NCI-H146 treated with DMSO at 0.1 percent for 48 hours (cell line): ENCODE measurements around the gene SAA1.
"Not testable (repeated sequence)": the region's sequence is repeated elsewhere in the genome, so short reads cannot be mapped to it uniquely, and the experiment has no call there.

Experiments
- DNase-seq: peaks from one replicate; lab custom pipeline; 2025; ENCODE audit not compliant: unreplicated experiment; lab: John Stamatoyannopoulos, UW

The SAA1 gene

DNA sequence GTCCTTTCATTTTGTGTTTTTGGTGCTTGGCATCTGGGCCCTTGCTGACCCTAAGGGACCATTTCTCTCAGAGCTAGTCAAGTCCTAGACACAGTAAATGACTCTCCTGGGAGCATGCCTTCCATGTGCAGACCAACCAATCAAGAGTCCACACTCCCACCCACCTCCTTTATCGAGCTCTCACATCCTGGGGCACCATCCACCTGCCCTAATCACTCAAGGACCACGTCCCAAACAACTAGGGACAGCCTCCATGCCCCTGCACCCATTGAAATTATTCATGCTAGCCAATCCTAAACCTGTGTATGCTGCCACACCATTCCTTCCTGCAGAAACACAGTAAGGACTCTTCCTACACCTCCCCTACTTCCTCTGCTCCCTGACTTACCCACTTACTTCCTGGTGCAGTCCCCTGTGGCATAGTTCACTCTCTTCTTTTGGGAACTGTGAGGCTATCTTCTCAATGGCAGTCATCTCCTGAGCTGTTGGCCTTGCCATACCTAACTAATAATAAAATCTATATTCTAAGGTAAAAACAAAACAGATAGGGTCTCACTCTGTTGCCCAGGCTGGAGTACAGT lies 11.2 kb upstream of the SAA1 start:
- DNase-seq: no peak

DNA sequence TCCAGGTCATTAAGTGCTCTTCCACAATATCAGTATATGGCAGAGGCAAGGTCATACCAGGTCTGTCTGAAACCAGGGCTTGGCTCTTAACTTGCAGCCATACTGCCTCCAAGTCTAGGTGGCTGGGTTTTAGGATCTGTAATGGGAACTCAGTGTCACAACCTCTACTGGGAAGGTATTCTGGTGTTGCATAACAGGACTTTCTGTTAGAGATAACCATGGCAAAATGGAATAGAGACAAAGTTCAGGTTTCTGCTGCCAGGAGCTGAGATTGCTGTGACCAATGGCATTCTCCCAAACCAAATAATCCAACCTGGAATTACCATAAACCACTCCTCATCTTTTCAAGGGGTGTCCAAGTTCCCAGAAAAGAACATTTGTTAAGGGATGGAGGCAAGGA lies 6.8 kb upstream of the SAA1 start:
- no peak for DNase-seq

DNA sequence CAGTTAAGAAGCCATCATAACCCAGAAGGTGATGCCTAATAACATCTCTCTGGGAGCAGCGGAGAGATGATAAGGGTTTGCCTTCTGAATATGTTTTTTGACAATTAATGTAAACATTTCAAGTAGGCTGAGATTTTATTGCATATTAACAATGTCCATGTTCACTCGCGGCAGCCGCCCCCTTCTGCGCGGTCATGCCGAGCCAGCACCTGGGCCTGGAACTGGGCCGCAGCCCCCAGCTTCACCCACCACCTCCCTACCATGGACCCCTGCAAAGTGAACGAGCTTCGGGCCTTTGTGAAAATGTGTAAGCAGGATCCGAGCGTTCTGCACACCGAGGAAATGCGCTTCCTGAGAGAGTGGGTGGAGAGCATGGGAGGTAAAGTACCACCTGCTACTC lies 4.3 kb upstream of the SAA1 start:
- no peak for DNase-seq

DNA sequence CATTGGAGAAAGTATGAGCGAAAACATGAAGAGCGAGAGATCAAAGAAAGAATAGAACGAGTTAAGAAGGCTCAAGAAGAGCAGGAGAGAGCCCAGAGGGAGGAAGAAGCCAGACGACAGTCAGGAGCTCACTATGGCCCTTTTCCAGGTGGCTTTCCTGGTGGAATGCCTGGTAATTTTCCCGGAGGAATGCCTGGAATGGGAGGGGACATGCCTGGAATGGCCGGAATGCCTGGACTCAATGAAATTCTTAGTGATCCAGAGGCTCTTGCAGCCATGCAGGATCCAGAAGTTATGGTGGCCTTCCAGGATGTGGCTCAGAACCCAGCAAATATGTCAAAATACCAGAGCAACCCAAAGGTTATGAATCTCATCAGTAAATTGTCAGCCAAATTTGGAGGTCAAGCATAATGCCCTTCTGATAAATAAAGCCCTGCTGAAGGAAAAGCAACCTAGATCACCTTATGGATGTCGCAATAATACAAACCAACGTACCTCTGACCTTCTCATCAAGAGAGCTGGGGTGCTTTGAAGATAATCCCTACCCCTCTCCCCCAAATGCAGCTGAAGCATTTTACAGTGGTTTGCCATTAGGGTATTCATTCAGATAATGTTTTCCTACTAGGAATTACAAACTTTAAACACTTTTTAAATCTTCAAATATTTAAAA lies 3.2 kb upstream of the SAA1 start:
- DNase-seq: not testable (repeated sequence)

DNA sequence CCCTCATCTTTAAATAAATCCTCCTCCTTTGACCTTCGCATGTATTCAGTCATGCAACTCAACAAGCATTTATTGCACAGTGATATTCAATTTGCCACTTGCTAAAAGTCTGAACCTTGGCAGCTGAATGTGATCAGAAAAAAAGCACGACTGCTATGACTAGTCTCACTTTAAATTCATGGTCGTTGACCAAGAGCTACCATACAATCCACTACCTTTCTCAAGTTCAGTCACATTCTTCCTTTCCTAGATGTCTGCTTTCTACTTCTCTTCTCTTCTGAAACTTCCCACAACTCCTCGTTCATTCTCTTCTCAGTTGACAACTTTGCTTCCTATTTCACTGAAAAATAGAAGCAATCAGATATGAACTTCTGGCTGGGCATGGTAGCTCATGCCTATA lies 2.0 kb upstream of the SAA1 start:
- no peak for DNase-seq

DNA sequence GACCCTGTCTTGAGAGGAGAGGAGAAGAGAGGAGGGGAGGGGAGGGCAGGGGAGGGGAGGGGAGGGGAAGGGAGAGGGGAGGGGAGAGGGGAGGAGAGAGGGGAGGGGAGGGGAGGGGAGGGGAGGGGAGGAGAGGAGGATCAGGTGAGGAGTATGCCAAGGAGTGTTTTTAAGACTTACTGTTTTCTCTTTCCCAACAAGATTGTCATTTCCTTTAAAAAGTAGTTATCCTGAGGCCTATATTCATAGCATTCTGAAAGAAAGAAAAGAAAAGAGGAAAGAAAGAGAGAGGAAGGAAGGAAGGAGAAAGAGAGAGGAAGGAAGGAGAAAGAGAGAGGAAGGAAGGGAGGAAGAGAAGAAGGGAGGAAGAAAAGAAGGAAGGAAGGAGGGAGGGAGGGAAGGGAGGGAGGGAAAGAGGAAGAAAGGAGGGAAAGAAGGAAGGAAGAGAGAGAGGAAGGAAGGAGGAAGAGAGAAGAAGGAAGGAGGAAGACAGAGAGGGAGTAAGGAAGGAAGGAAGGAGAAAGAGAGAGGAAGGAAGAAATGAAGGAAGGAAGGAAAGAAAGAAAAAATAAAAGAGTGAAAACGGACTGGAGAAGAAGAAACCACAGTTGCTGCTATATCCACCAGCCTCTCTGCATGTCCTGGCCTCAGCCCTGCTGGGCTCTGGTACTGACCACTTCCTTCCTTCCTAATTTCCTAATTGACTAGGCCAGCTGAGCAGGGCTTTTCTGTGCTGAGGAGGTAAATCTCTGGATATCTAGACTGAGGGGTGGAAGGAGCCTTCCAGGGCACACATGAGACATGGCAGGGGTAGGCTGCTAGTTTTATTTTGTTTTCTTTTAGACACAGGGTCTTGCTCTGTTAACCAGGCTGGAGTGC lies 1.1 kb upstream of the SAA1 start:
- DNase-seq: no peak

DNA sequence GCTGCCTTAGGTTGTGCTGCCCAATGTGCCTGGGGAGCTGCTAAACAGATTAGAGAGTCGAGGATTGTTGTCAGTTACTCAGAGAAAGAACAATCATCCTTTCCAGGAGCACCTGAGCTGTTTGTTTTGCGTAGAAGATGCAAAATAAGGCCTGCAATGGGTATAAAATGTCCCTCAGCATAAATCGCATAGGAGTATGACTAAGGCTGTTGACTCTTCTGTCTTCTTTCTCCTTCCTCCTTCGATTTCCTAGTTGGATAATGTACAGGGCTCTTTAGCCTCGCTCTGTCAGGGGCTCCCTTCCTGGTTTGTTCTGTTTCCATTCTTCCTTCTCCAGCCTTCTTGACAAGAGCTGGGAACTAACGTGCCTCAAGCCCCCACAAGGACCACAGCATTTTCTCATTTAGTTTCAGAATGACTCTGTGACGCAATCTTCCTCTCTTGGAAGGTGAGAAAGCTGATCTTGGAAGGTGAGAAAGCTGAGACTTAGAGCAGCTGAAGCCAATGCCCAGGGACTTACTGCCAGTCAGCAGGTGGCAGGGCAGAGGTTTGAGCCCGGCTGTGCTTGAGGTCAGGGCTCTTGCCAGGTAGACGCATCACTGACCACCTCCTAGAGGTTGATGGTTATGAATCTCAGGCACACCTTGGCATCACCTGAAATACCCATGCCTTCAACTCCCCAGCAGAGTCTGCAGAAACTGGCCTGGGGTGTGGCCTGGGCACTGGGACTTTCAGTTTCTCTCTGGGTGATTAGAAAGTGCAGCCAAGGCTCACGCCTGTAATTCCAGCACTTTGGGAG lies 1.5 kb downstream of the SAA1 start:
- not testable (repeated sequence) for DNase-seq

DNA sequence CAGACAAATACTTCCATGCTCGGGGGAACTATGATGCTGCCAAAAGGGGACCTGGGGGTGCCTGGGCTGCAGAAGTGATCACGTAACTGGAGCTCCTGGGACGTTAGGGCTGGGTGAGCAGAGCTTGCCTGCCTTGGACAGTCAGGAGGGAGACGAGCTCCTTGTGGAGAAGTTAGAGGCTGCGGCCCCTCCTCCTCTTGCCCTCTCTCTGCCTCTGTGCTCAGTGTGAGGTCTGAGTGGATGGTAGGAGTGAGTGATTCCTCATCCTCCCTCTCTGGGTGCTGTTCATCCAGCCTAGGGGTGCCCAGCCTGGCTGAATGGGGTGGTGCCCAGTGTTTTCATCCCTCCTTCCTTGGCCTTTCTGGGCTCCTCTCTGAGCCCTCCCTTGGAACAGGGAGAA lies 3.2 kb downstream of the SAA1 start:
- DNase-seq: not testable (repeated sequence)

DNA sequence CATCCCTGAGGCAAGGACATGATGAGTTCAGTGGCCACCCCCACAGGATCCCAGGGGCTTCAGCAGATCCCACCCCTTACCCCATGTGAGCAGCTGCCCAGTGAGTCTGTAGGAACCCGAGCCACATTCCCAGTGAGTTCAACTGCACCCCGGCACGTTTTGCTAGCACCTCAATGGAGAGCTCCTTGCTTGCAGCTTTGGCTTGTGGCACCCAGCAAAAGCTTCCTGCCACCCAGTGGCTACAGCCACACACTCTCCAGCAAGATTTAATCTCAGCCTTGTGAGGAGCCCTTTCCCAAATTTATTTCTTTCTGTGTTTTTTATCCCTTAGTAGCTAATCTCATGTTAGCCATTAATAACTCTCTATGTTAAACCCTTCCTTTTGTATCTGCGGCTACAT lies 4.0 kb downstream of the SAA1 start:
- DNase-seq: no peak

DNA sequence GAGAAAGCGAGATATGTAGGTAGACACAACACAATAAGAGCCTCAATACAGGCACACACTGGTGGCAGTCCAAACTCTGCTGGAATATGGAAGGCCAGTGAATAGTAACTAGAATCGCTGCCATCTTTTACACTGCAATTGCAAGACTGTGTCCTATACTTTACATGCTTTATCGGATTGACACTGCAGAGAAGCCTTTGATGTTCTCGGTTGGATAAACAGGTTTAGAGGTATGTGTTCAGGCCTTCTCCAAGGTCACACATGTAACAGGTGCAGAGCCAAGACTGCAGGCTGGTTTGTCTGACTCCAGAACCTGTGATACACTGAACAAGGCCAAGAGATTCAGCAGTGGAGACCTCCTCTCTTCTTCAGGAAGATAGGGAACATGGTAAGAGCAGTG lies 5.1 kb downstream of the SAA1 start:
- no peak for DNase-seq

DNA sequence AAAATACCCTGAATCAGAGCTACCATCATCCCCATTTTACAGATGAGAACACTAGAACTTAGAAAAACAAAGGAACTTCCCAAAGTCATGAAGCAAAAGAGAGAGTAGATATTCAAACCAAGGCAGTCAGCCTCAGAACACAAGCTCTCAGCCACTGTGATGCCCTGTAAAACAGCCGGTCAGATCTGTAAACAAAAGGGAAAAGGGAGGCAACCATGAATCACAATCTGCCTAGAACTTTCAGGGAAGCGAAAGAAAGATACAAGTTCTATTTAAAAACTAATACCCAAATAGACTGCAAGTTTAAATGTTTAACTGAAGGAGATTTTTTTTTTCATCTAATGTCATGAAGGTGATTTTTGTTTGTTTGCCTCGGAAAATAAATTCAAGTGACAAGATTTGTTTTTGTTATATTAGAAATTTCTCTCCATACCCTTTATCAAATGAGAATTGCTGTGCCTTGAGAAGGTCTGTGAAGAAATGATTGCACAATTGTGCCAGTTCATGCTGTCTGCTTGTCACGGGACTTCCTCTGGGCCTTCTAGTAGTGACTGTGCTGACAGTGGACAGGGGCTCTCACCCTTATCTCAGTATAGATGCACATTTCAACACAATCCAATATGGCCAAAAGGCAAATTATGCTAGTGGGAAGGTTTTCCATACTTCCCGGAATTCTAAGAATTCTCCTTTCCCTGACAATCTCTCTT lies 11.7 kb downstream of the SAA1 start:
- DNase-seq: no peak

DNA sequence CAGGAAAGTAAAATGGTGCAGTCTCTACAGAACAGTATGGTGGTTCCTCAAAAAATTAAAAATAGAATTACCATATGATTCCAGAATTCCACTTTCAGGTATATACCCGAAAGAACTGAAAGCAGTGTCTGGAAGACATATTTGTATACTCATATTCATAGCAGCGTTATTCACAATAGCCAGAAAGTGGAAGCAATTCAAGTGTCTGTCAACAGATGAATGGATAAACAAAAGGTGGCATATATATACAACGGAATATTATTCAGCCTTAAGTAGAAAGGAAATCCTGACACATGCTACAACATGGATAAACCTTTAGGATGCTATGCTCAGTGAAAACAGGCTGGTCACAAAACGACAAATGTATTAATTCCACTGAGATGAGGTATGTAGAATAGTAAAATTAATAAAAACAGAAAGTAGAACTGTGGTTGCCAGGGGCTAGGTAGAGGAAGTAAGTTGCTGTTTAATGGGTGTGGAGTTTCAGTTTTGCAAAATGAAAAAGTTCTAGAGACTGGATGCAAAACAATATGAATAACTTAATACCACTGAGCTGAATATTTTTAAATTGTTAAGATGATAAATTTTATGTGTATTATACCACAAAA lies 14.5 kb downstream of the SAA1 start:
- no peak for DNase-seq

DNA sequence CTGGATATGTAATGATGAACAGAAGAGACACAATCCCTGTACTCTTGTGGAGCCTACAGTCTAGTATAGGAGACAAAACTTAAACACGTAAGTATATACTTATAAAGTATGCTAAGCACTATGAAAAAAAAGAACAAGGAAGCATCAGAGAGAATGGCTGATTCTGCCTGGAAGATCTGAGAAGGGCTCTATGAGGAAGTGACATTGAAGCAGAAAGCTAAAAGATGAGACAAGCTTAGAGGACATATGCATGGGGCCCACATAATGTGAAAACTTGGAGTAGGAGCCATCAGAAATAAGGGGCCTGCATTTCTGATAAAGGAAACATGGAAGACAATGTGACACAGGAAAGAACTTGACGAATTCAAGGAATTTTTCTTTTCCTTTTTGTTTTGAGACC lies 16.6 kb downstream of the SAA1 start:
- DNase-seq: no peak

DNA sequence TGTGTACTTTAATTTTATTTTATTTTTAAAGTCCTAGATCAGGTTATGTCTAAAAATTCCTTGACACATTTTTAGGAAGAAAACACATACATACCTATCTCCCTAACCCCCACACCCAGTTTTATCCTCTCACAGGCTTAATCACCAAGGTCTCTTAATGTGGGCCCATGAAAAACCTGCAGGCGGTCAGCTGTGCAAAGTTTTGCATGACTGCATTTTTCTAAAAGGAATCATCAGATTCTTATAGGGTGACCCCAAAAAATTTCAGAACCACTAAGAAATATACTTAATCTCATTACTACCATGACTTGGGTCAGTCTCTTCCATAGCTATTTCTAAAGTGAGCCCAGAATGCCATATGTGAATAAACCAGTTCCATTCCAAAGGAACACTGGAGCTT lies 19.8 kb downstream of the SAA1 start:
- no peak for DNase-seq

DNA sequence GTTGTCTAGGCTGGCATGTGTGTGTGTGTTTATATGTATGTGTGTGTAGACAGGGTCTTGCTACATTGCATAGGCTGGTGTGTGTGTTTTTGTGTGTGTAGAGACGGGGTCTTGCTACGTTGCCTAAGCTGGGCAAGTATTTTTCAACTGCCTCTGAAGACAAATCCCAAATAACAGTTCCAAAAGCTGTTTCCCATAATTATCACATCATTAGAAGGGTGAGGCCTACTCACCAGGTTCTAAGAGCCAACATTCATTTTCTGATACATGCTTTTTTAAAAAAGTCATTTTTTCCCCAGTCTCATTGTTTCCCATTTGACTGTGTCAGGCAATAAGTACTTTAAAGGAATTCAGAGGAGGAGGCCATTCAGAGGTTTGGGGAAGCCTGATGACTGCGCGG lies 22.8 kb downstream of the SAA1 start:
- DNase-seq: no peak

DNA sequence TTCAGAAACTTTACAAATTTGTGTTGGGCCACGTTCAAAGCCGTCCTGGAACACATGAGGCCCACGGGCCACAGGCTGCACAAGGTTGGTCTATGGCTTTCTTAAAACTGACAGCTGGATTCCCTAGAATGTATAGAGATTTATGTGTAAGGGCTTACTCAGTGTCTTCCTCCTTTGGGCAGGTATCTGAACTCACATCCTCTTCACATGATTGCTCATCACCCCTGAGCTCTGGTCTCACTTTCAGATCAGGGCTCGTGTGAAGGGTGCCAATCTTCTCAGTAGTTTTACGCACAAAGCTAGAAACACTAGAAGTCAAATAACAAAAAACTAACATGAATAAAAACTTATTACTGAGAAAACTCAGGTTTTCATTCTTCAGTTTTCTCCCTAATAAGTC lies 28.8 kb downstream of the SAA1 start:
- DNase-seq: no peak

DNA sequence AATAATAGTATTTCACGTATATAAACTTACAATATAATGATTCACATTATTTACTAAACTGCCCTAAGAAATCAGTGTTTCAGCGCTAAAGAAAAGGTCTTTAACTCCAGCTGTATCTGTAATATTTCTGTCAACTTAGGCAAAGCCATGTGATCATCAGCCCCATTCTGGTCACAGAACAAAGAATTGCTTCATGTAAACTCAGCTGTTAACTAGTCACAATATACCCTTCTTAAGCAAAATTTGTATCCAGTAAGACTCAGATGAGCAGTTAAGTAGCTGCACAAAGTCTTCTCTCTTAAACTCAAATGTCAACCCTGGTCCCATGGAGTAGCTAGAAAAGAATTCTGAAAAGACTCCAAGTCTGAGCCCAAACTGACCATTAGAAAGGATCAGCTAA lies 29.3 kb downstream of the SAA1 start:
- DNase-seq: no peak

DNA sequence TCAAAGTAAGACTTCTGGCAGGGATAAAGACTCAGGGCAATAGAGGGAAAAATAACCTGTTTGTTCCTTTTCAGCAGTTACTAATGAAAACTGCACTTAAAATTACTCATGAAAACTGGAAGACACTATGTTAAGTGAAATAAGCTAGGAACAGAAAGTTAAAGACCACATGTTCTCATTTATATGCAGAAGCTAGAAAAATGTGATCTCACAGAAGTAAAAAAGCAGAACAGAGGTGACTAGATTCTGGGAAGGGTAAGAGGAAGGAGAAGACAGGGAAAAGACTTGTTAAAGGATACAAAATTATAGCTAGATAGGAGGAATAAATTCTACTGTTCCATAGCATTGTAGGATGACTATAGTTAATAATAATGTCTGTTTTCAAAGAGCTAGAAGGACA lies 33.7 kb downstream of the SAA1 start:
- no peak for DNase-seq

DNA sequence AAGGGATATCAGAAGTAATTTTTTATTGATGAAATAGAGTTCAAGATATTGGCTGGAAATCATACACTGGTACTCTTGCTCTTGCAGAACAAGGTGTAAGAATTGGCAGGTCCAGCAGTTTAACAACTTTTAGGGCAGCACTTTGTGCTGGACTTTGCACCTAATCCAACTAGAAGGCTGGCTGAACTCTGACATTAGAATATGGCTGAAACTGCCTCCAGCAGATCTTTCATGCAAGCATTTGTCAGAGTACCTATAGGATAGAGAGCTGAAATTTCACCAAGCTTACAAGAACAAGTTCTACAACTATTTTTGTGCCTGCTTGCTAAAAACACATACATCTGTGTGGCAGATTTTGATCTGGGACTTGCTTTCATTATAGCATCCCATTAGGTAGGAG lies 38.7 kb downstream of the SAA1 start:
- no peak for DNase-seq

DNA sequence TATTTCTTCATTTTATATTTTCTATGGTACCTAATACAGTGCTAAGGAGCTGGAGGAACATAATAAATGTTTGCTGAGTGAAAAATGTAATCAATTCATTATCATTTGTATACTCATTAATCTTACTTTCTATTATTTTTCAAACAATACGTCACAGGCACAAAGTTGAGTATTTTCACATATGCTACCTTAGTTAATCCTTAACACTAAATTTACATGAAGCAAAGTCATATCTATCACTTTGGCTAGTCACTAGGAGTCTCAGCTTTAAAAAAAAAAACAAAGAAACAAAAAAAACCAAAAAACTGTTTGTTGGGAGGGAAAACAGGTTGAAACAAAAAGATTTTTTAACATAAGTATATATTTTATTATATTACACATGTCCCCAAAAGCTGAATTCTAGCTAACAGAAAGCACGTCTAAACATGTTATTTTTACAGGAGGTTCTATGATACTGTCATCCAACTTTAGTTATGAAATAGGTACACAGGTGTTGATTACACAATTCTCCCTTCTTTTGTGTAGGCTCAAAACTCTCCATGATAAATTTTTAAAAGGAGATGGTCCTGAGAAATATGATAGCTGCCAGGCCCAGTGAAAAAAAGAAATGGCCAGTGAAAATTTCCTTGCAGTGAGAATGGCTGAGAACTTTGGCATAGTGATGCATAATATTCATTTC lies 41.5 kb downstream of the SAA1 start:
- DNase-seq: no peak
